ENCODE results near the gene LYZL6. TPM values are rescaled to one million over a fixed set of nuclear protein-coding genes. Genes with fewer than 3 reads are reported as not detected.

LYZL6 gene
- total RNA-seq, 1 donor from 2014 or later: not detected

DNA sequence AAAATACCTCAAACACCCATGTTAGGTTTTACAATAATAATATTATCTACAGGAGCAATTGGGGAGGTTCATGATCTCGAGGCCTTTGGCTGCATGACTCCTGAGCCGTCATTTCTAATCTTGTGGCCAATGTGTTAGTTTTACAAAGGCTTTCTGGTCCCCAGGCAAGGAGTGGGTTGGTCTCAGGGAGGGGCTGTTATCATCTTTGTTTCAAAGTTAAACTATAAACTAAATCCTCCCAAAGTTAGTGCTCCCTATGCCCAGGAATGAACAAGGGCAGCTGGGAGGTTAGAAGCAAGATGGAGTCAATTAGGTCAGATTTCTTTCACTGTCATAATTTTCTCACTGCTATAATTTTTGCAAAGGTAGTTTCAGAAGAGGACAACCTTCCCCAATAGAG is 54.3 kb downstream of the LYZL6 start:
- Mint-ChIP-seq H3K4me1 (peaks cover 31% of the 10 kb centered on the region), H3K4me3 (no peak overlapping the region), H3K27me3 (ENCODE audit: low read depth) (no peaks in the 10 kb centered on the region), H3K27ac (peak overlapping the region; percentile 97), H3K9me3 (no peaks in the 10 kb centered on the region), H3K36me3 (no peaks in the 10 kb centered on the region)
- no peak for DNase-seq (ENCODE audit: low spot score in 2 of 2, unreplicated experiment in 2 of 2)
- TF ChIP-seq, protein P1, sequence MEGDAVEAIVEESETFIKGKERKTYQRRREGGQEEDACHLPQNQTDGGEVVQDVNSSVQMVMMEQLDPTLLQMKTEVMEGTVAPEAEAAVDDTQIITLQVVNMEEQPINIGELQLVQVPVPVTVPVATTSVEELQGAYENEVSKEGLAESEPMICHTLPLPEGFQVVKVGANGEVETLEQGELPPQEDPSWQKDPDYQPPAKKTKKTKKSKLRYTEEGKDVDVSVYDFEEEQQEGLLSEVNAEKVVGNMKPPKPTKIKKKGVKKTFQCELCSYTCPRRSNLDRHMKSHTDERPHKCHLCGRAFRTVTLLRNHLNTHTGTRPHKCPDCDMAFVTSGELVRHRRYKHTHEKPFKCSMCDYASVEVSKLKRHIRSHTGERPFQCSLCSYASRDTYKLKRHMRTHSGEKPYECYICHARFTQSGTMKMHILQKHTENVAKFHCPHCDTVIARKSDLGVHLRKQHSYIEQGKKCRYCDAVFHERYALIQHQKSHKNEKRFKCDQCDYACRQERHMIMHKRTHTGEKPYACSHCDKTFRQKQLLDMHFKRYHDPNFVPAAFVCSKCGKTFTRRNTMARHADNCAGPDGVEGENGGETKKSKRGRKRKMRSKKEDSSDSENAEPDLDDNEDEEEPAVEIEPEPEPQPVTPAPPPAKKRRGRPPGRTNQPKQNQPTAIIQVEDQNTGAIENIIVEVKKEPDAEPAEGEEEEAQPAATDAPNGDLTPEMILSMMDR (IDR thresholded peaks at IDR 0.05; ENCODE audit: unreplicated experiment): no peak

Other genes with a start within 250 kb of the LYZL6 start
- gene RASL10B, start 212.1 kb downstream of the LYZL6 start, total RNA-seq: 19.3 to 20.5 TPM (median 20.1 TPM) in 3 replicates
- gene GAS2L2, start 190.5 kb downstream of the LYZL6 start, total RNA-seq: 0.09 to 0.20 TPM (median 0.11 TPM) in 3 replicates
- gene C17orf50, start 182.8 kb downstream of the LYZL6 start, total RNA-seq: not detected in 3 replicates
- gene MMP28, start 148.1 kb downstream of the LYZL6 start, total RNA-seq: 0.34 to 0.86 TPM in 2 of 3 replicates, not detected in the other
- gene TAF15, start 134.2 kb downstream of the LYZL6 start, total RNA-seq: 218 to 235 TPM (median 225 TPM) in 3 replicates
- not detected in 3 replicates for gene HEATR9, start 74.8 kb downstream of the LYZL6 start, total RNA-seq
- gene CCL5, start 63.4 kb downstream of the LYZL6 start, total RNA-seq: not detected in 3 replicates
- 2.1 to 3.5 TPM (median 3.4 TPM) in 3 replicates for gene RDM1, start 12.9 kb downstream of the LYZL6 start, total RNA-seq
- not detected in 3 replicates for gene CCL16, start 37.8 kb upstream of the LYZL6 start, total RNA-seq
- not detected in 3 replicates for gene CCL14, start 43.0 kb upstream of the LYZL6 start, total RNA-seq
- not detected in 3 replicates for gene CCL15, start 57.8 kb upstream of the LYZL6 start, total RNA-seq
- not detected in 3 replicates for gene CCL23, start 74.3 kb upstream of the LYZL6 start, total RNA-seq
- gene CCL18, start 120.6 kb upstream of the LYZL6 start, total RNA-seq: not detected in 3 replicates
- not detected in 3 replicates for gene CCL3, start 146.4 kb upstream of the LYZL6 start, total RNA-seq
- not detected in 3 replicates for gene CCL4, start 160.1 kb upstream of the LYZL6 start, total RNA-seq
- gene TBC1D3B, start 232.9 kb upstream of the LYZL6 start, total RNA-seq: 27.9 to 28.4 TPM (median 28.2 TPM) in 3 replicates